Smooth muscle cell (in vitro differentiated cells): ENCODE data around the gene AOC1. TPM values are rescaled to one million over a fixed set of nuclear protein-coding genes. Genes with fewer than 3 reads are reported as not detected.

ENCODE experiments used
- DNase-seq: peaks from one replicate; lab custom pipeline; 2025; ENCODE audit not compliant: unreplicated experiment; lab: John Stamatoyannopoulos, UW
- H2AFZ ChIP-seq: fragments of 200-600 bp; sonication (generic); 2 replicates; pipeline ENCODE4 v1.6.0; 2016; ENCODE audit warnings: antibody characterized with exemption, low read depth, mild to moderate bottlenecking
- H3F3A ChIP-seq: fragments of 200-600 bp; sonication (generic); 2 replicates; pipeline ENCODE4 v1.6.0; 2017; ENCODE audit warnings: antibody characterized with exemption, low read depth
- H3K27ac ChIP-seq: fragments of 200-600 bp; sonication (generic); 2 replicates; pipeline ENCODE4 v1.5.1; 2016; ENCODE audit warnings: low read depth, mild to moderate bottlenecking
- H3K27me3 ChIP-seq: fragments of 200-600 bp; sonication (generic); 2 replicates; pipeline ENCODE4 v1.6.1; 2016; ENCODE audit warnings: low read depth, mild to moderate bottlenecking
- H3K36me3 ChIP-seq: fragments of 200-600 bp; sonication (generic); 2 replicates; pipeline ENCODE4 v1.5.1; 2016; ENCODE audit warnings: low read depth
- H3K4me1 ChIP-seq: fragments of 200-600 bp; sonication (generic); 2 replicates; pipeline ENCODE4 v1.5.1; 2016; ENCODE audit warnings: low read depth
- H3K4me2 ChIP-seq: fragments of 200-600 bp; sonication (generic); 2 replicates; pipeline ENCODE4 v1.6.0; 2016; ENCODE audit warnings: mild to moderate bottlenecking
- H3K4me3 ChIP-seq: fragments of 200-600 bp; sonication (generic); 2 replicates; pipeline ENCODE4 v1.5.1; 2016; ENCODE audit warnings: mild to moderate bottlenecking
- H3K79me2 ChIP-seq: fragments of 200-600 bp; sonication (generic); 2 replicates; pipeline ENCODE4 v1.6.0; 2016; ENCODE audit warnings: low read depth, mild to moderate bottlenecking
- H3K9ac ChIP-seq: fragments of 200-600 bp; sonication (generic); 2 replicates; pipeline ENCODE4 v1.6.0; 2016; ENCODE audit warnings: low read depth
- H3K9me3 ChIP-seq: fragments of 200-600 bp; sonication (generic); replicated peaks from 2 replicates; pipeline ENCODE4 v1.5.1; 2016; ENCODE audit warnings: low read depth
- H4K20me1 ChIP-seq: fragments of 200-600 bp; sonication (generic); 2 replicates; pipeline ENCODE4 v1.6.0; 2016; ENCODE audit warnings: low read depth
- WGBS: methylation state at CpG from one replicate; pipeline ENCODE4 v1.1.7; 2016; ENCODE audit warnings: low lambda C conversion rate; 5-methylcytosine and 5-hydroxymethylcytosine counted together
- polyA plus RNA-seq: library from polyadenylated mRNA; unstranded; fragments of >200 nt; fragmentation: Nextera tagmentation; extraction: Ambion mirVana; gene quantifications from 2 replicates; pipeline ENCODE4 v1.2.1, GENCODE V29; 2016
- total RNA-seq: library from RNA; depleted of rRNA; stranded (reverse); fragments of >200 nt; gene quantifications from 2 replicates; pipeline ENCODE4 v1.2.3, GENCODE V29; 2014
- TF ChIP-seq, protein P1 (sequence below): fragments of 200-600 bp; sonication (generic); IDR thresholded peaks from 2 replicates; pipeline ENCODE4 v1.5.1; 2017; ENCODE audit warnings: borderline replicate concordance, mild to moderate bottlenecking, antibody characterized with exemption; ENCODE audit not compliant: insufficient read depth, poor library complexity, severe bottlenecking

AOC1 gene
- total and polyA plus RNA-seq, 2 experiments from 2014 or later: not detected

DNA sequence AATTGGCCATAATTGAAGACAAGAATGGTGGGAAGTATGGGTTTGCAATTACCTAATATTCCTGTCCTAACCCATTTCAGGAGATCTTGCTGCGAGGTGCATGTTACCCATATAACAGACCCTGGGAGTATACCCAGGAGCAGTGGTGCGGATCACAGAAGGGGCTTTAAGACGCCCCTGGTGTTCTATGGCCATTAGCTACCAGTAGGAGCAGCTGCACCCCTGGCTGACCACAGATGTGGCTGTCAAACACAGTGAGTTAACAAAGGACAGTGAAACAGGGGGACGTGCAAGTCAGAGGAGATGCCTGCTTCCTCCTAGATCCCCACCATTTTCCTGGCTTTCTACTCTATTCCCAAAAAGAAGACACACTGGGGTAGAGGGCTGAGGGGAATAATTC lies 25.2 kb downstream of the AOC1 start:
- no peak overlapping the region for H3K9ac ChIP-seq
- no peak overlapping the region for H3K4me2 ChIP-seq
- DNase-seq: no peak
- no peaks in the 10 kb centered on the region for H3K27me3 ChIP-seq
- H4K20me1 ChIP-seq: no peaks in the 10 kb centered on the region
- peak overlapping the region; percentile 3 for H3K27ac ChIP-seq
- H3F3A ChIP-seq: no peaks in the 10 kb centered on the region
- no peaks in the 10 kb centered on the region for H3K36me3 ChIP-seq
- H3K9me3 ChIP-seq: no peaks in the 10 kb centered on the region
- peaks cover 5% of the 10 kb centered on the region for H3K4me1 ChIP-seq
- H3K79me2 ChIP-seq: no peaks in the 10 kb centered on the region
- TF ChIP-seq, protein P1, sequence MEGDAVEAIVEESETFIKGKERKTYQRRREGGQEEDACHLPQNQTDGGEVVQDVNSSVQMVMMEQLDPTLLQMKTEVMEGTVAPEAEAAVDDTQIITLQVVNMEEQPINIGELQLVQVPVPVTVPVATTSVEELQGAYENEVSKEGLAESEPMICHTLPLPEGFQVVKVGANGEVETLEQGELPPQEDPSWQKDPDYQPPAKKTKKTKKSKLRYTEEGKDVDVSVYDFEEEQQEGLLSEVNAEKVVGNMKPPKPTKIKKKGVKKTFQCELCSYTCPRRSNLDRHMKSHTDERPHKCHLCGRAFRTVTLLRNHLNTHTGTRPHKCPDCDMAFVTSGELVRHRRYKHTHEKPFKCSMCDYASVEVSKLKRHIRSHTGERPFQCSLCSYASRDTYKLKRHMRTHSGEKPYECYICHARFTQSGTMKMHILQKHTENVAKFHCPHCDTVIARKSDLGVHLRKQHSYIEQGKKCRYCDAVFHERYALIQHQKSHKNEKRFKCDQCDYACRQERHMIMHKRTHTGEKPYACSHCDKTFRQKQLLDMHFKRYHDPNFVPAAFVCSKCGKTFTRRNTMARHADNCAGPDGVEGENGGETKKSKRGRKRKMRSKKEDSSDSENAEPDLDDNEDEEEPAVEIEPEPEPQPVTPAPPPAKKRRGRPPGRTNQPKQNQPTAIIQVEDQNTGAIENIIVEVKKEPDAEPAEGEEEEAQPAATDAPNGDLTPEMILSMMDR: no peak
- no peak overlapping the region for H3K4me3 ChIP-seq
- 85% methylated on average over 4 of the region's 4 CpGs for WGBS
- H2AFZ ChIP-seq: no peak overlapping the region

DNA sequence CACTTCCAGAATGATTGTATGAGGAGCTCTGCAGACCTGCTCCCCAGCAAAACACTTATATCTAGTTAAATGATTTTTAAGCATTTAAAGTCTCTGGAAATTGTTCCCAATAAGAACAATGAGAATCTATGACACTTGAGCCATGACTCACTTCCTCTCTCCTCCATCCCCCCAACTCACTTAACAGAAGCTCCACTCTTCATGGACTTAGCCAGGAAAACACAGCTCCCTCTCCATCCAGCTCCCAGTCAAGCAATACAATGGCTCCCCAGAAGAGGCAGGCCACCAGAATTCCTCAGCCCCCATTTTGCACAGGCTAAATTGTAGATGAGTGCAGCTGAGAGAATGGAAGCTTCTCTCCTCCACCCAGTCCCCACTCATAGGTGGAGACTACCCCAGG lies 27.0 kb downstream of the AOC1 start:
- Histone ChIP-seq H3K4me1 (peaks cover 5% of the 10 kb centered on the region), H3K27me3 (no peaks in the 10 kb centered on the region), H4K20me1 (no peaks in the 10 kb centered on the region), H3F3A (no peaks in the 10 kb centered on the region), H3K4me2 (no peak overlapping the region), H3K27ac (no peak overlapping the region), H3K79me2 (no peaks in the 10 kb centered on the region), H3K4me3 (no peak overlapping the region), H3K36me3 (no peaks in the 10 kb centered on the region), H3K9me3 (no peaks in the 10 kb centered on the region), H2AFZ (no peak overlapping the region), H3K9ac (no peak overlapping the region)
- no peak for DNase-seq
- TF ChIP-seq, protein P1: no peak

DNA sequence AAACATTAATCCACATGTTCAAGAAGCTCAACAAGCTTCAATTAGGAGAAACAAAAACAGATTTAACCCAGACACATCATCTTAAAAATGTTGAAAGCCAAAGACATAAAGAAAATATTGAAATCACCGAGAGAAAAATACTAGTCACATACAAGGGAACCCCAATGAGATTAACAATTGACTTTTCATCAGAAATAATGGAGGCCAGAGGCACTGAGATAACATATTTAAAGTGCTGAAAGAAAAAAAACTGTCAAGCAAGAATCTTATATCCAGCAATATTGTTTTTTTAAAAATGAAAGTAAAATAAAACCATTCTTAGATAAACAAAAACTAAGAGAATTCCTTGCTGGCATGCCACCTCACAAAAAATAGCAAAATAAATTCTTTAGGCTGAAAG lies 28.9 kb downstream of the AOC1 start:
- Histone ChIP-seq H3K27me3 (no peaks in the 10 kb centered on the region), H3F3A (no peaks in the 10 kb centered on the region), H4K20me1 (no peaks in the 10 kb centered on the region), H3K4me1 (peaks cover 5% of the 10 kb centered on the region), H3K27ac (no peak overlapping the region), H3K4me3 (no peak overlapping the region), H3K9ac (no peak overlapping the region), H2AFZ (no peak overlapping the region), H3K4me2 (no peak overlapping the region), H3K79me2 (no peaks in the 10 kb centered on the region), H3K9me3 (no peaks in the 10 kb centered on the region), H3K36me3 (no peaks in the 10 kb centered on the region)
- 75% methylated on average over 1 of the region's 1 CpG for WGBS
- no peak for DNase-seq
- TF ChIP-seq, protein P1: no peak

DNA sequence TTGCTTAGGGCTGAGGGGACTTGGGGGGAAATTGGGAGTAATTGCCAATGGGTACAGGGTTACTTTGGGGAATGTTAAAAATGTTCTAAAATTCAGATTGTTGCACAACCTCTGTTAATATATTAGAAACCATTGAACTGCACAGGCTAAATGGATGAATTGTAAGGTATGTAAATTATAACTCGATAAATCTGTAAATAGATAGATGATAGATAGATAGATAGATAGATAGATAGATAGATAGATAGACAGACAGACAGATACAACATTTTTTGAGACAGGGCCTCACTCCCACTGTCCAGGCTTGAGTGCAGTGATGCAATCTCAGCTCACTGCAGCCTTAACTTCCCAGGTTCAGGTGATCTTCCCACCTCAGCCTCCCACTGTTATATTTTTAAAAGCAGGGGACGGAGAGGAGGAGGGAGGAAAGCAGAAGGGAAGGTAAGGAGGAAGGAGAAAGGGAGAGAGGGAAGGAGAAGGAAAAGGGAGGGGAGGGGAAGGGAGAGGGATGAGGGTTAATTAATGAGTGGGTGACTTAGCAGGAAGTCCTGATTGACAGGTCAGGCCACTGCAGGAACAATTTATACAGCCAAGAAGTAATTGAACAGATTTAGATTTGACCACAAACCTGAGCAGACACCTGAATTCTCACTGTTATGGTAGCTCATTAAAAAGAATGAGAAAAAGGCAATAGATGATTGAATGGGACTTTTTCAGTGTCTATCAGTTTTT lies 38.7 kb downstream of the AOC1 start:
- H3K9me3 ChIP-seq: peaks cover 5% of the 10 kb centered on the region
- DNase-seq: no peak
- H3K4me1 ChIP-seq: no peaks in the 10 kb centered on the region
- no peaks in the 10 kb centered on the region for H3K79me2 ChIP-seq
- H4K20me1 ChIP-seq: no peaks in the 10 kb centered on the region
- no peaks in the 10 kb centered on the region for H3F3A ChIP-seq
- H3K27me3 ChIP-seq: no peaks in the 10 kb centered on the region
- no peaks in the 10 kb centered on the region for H3K36me3 ChIP-seq
- H2AFZ ChIP-seq: no peak overlapping the region
- H3K27ac ChIP-seq: no peak overlapping the region
- no peak overlapping the region for H3K4me3 ChIP-seq
- H3K9ac ChIP-seq: no peak overlapping the region
- no peak overlapping the region for H3K4me2 ChIP-seq
- TF ChIP-seq, protein P1: no peak
- 81% methylated on average over 2 of the region's 2 CpGs for WGBS
